NB4 (cell line): Measurements from ENCODE around the gene SAMD14.

Source experiments
- MAX ChIP-seq: IDR thresholded peaks from 2 replicates; pipeline ENCODE4 v1.6.1; 2011; ENCODE audit warnings: low read depth, low read length
- POLR2A ChIP-seq: IDR thresholded peaks from 2 replicates; pipeline ENCODE4 v1.6.1; 2011; ENCODE audit warnings: mild to moderate bottlenecking; ENCODE audit not compliant: insufficient read length; ENCODE audit errors: extremely low read depth

- TF ChIP-seq POLR2A (no peak), MAX (no peak)
These were observed 26.0 kb downstream of the SAMD14 start for GRCh38 chr17:50103941-50104340.
